B cell (primary cell): ENCODE results near the gene EDC3.

Source experiments
- CTCF ChIP-seq: fragments of 200-600 bp; IDR thresholded peaks from one replicate; pipeline ENCODE4 v1.8.0; 2022; ENCODE audit warnings: antibody characterized with exemption, mild to moderate bottlenecking
- EZH2 ChIP-seq: IDR thresholded peaks from 2 replicates; pipeline ENCODE4 v1.6.1; 2012; ENCODE audit warnings: borderline replicate concordance, low read depth, mild to moderate bottlenecking, moderate library complexity, low read length; ENCODE audit not compliant: insufficient read depth, poor library complexity, severe bottlenecking

GRCh38 chr15:74585857-74586256, 110.0 kb downstream of the EDC3 start:
- no peak for TF ChIP-seq CTCF
- TF ChIP-seq EZH2 = no peak
